Motor neuron (in vitro differentiated cells): ENCODE results near the gene MMP27. TPM values are rescaled to one million over a fixed set of nuclear protein-coding genes. Genes with fewer than 3 reads are reported as not detected.

ENCODE experiments used
- total RNA-seq, 8 experiments: library from RNA; unstranded; fragments of 300-600 nt; gene quantifications; 2 replicates each; pipeline versions ENCODE4 v1.2.3 to v1.2.4, GENCODE V29; 2022

The MMP27 gene
- total RNA-seq, 8 experiments from 2014 or later: 0.20 TPM; not detected in 7

Other genes starting within 250 kb of the MMP27 start
- under 1 TPM in 1 of 8 experiments, not detected in 7; 0.86 TPM for gene MMP7, start 175.0 kb downstream of the MMP27 start, total RNA-seq
- not detected for gene MMP20, start 80.4 kb downstream of the MMP27 start, total RNA-seq
- gene MMP8, start 19.2 kb upstream of the MMP27 start, total RNA-seq: under 1 TPM in 5 of 8 experiments, not detected in 3; 0.10 to 0.32 (median 0.21) TPM
- 1 to 10 TPM in 1 of 8 experiments, not detected in 7; 1.9 TPM for gene MMP10, start 74.9 kb upstream of the MMP27 start, total RNA-seq
- gene MMP1, start 92.4 kb upstream of the MMP27 start, total RNA-seq: 1 to 10 TPM in 2 of 8 experiments, under 1 TPM in 2, not detected in 4; 0.61 to 2.6 (median 1.0) TPM
- gene MMP3, start 137.8 kb upstream of the MMP27 start, total RNA-seq: 1 to 10 TPM in 2 of 8 experiments, under 1 TPM in 1, not detected in 5; 0.36 to 5.8 (median 2.6) TPM
- 10 to 100 TPM in 1 of 8 experiments, under 1 TPM in 2, not detected in 5; 0.29 to 44.6 (median 0.85) TPM for gene MMP12, start 169.2 kb upstream of the MMP27 start, total RNA-seq
- 1 to 10 TPM in 1 of 8 experiments, under 1 TPM in 2, not detected in 5; 0.20 to 1.2 (median 0.66) TPM for gene MMP13, start 250.0 kb upstream of the MMP27 start, total RNA-seq